GM13976 (cell line): ENCODE measurements around the gene TTC31.

Experiments
- DNase-seq: peaks from one replicate; pipeline ENCODE4 v3.0.0; 2012; ENCODE audit warnings: low spot score
- in situ Hi-C: fragments of 300-500 bp; cut with MboI; formaldehyde crosslinking; loops from one replicate; pipeline ENCODE4 v1.12.0; 2022; ENCODE audit warnings: low sequenced_read_pairs, mixed read lengths, inconsistent platforms; ENCODE audit not compliant: unreplicated experiment
- TF ChIP-seq, protein P1 (sequence below): IDR thresholded peaks from 2 replicates; pipeline ENCODE4 v1.5.1; 2012; ENCODE audit warnings: borderline replicate concordance, mild to moderate bottlenecking; ENCODE audit not compliant: insufficient read depth; ENCODE audit errors: extremely low read depth, missing control alignments, control extremely low read depth

Gene TTC31

DNA sequence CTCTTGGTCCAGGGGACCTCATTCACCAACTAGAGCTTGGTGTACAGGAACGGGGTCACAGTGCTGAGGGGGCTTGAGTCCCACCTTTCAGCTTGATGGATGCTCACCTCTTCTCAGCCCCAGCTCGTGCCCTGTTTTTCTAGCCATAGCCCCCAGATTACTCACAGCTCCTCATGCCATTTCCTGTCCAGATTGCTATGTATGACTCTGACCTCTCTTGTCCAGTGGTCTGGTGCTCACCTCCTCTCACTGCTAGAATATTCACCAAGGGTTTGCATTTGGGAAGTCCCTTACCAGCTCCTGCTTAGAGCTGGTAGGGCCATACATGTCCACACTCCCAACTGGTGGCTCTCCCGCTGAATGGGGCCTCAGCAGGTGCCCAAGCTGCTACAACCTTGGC lies 10.7 kb downstream of the TTC31 start:
- TF ChIP-seq, protein P1, sequence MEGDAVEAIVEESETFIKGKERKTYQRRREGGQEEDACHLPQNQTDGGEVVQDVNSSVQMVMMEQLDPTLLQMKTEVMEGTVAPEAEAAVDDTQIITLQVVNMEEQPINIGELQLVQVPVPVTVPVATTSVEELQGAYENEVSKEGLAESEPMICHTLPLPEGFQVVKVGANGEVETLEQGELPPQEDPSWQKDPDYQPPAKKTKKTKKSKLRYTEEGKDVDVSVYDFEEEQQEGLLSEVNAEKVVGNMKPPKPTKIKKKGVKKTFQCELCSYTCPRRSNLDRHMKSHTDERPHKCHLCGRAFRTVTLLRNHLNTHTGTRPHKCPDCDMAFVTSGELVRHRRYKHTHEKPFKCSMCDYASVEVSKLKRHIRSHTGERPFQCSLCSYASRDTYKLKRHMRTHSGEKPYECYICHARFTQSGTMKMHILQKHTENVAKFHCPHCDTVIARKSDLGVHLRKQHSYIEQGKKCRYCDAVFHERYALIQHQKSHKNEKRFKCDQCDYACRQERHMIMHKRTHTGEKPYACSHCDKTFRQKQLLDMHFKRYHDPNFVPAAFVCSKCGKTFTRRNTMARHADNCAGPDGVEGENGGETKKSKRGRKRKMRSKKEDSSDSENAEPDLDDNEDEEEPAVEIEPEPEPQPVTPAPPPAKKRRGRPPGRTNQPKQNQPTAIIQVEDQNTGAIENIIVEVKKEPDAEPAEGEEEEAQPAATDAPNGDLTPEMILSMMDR, result no peak
- in situ Hi-C loops, result loop anchor here (25.0 kb wide), 1 partner anchor 369 kb away; no protein-coding TSS in a partner anchor
- DNase-seq, result no peak

DNA sequence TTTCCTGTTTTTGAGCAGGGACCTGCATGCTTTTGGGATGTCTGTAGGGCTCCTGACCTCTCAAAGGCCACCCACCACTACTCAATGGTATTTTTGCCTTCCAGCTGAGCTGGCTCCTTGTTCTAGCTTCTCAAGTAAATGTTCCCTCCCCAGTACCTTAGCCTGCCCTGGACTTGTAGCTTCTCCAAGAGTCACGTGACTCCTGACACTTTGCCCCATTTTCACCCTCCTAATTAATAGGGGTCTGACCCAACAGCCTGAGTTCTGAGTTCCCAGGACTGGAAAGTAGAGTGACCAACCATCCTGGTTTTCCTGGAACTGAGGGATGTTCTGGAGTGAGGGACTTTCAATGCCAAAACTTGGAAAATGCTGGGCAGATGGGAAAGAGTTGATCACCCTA lies 12.6 kb downstream of the TTC31 start:
- TF ChIP-seq, protein P1, result no peak
- in situ Hi-C loops, result loop anchor here (25.0 kb wide), 1 partner anchor 367 kb away; no protein-coding TSS in a partner anchor
- no peak for DNase-seq

DNA sequence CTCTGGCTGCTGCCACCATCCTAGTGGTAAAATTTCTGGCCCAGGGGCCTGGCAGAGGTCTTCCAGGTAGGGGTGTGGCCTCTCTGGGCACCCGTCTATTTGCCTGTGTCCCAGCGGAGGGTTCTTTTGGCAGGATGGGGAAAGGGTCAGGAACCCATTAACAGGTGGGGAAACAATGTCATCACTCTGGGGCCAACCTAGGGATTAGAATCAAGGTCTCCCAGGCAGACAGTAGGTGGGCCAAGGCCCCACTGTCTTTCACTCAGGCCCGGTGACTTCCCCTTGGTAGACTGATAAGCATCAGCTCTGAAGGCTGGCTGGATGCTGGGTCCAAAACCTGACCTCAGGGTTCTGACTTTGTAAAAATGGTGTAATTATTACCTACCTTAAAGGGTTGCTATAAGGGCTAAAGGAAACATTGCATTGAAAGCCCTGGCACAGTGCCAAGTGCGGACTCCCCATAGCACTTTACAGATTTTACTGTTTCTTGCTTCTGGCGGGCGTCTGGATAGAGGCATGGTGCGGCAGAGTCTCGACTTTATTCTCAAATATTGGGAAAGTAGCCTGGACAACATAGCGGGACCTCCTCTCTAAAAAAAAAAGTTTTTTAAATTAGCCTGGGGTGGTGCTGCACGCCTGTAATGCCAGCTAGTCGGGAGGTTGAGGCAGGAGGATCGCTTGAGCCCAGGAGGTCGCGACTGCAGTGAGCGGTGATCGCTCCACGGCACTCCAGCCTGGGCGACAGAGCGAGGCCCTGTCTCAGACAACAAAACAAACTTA lies 14.3 kb downstream of the TTC31 start:
- in situ Hi-C loops, result loop anchor here (25.0 kb wide), 1 partner anchor 365 kb away; no protein-coding TSS in a partner anchor
- DNase-seq, result no peak
- TF ChIP-seq, protein P1, result no peak

DNA sequence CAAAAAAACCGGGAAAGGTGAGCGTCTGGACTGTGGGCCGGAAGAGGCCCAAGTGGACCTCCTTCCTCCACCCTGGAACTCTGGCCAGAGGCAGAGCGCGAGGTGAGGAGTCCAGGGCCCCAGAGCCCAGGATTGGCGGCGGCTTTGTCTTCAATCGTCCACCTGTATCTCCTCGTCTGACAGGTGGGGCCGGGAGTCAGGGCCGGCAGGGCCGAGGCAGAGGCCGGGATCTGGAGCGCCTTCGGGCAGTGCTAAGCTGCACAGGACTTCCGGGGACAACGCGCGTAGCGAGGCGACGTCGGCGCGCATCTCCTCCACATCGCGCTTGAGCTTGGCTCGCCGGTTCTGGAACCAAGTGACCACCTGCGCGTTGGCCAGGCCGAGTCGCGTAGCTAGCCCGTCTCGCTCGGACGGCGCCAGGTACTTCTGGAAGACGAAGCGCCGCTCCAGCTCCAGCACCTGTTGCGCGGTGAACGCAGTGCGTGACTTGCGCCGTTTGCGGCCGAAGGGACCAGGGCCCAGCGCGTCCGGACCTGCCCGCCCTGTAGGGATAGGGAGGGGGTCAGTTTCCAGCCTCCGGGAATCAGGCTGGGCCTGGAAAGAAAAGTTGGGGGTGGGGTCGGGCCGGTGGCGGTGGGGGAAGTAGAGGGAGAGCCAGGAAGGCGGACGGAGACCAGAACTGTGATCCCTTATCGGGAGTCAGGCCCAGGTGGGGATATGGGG lies 15.1 kb downstream of the TTC31 start:
- peak; percentile 65 for DNase-seq
- TF ChIP-seq, protein P1, result no peak
- in situ Hi-C loops, result loop anchor here (25.0 kb wide), 1 partner anchor 364 kb away; no protein-coding TSS in a partner anchor

DNA sequence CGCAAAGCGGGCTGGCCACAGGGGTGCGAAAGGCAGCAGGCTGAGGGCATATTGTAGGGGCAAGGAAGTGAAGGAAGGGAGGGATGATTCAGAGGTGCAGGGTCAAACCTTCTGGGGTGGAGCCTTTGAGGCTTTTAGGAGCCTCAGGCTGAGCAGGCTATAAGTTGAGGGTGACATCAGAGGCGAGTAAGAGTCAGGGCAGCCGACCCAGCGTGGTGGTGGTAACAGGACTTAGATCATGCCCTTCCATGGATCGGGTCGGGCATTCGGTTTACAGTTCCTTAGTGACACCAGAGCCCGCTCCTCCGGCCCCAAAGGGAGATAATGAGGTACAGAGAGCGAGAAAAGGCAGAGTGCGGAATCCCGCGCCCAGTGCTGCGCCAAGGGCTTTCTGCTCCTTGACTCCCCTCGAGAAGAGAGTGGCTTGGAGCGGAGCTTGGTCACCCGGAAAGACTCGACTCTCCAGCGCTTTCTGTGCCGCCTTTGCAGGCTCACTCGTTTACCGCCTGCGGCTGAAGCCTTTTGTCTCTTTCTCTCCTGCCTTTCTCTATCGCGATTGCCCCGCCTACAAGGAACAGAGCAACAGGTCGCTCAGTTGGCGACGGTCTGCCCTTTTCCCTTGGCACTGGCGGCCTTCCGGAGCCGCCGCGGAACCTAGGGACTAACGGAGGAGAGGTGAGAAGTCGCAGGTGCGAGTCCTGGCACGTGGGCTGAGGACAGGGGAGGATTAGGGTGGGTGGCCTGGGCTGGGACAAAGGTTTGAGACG lies 15.8 kb downstream of the TTC31 start:
- peak; percentile 57 for DNase-seq
- in situ Hi-C loops, result loop anchor here (25.0 kb wide), 1 partner anchor 364 kb away; no protein-coding TSS in a partner anchor
- TF ChIP-seq, protein P1, result no peak

DNA sequence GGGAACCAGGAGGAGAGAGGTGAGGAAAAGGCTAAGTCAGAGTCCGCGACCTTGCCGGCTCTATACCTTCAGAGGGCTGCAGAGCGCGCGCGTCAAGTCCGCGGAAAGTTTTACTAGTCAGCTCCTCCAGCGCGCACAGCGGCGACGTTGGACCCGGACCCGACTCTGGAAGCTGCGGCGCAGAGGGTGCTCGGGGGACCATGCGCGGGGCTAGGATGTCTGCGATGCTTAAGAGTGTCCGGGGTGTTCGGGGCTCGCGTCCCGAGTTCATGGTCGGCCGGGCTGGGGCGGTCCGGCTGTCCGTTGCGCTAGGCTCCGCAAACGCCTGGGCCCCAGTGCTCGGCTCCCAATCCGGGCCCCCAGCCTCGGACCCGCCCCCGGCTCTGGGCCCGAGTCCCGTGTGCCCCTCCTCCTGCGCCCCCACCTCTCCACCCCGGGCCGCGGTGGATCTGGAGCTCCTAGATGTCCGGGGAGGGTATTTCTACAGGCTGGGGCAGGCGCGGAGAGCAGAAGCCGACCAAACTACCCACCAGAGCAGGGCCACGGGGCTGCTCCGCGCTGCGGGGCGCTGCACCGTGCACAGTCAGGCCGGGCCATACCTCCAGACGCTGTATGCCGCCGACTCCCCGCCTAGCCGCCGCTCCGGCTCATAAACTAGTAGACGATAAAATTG lies 16.5 kb downstream of the TTC31 start, which contains the start of gene LBX2:
Gene LBX2, minus strand, starts transcription at position 337 of the 673 bp plus-strand sequence. Its CDS starts 66 bp downstream, at position 271.
- TF ChIP-seq, protein P1, result no peak
- no peak for DNase-seq
- in situ Hi-C loops, result loop anchor here (25.0 kb wide), 1 partner anchor 363 kb away; no protein-coding TSS in a partner anchor
